ENCODE data around the gene ACSF3. TPM values are rescaled to one million over a fixed set of nuclear protein-coding genes. Genes with fewer than 3 reads are reported as not detected.

The ACSF3 gene
- total RNA-seq, 1 experiment from 2014 or later = 21.8 TPM

DNA sequence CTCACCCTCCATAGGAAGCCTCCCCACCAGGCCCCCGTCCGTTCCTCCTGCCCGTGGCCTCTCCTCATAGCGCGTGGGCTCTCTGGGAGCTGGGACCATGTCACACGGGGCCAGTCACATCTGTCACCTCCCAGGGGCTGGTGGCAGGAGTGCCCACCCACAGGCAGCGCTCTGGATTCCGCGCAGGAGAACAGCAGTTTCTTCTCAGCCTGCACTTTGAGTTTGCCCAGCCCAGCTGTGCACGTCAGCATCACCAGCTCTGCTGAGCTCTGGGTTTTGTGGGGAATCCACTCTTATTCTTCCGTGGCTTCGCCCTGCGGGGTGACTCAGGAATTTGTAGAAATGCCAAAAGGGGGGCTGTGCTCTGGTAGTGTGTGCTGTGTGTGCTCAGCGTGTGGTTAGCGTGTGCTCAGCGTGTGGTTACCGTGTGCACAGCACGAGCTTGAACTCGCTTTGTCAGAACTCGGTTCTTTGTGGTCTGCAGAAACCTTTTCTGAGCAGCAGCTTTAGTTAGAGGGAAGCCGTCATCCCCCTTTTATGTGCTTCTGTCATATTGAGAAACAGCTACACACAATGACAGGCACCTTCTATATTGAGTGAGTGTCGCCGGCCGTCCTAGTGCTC, 3.2 kb downstream of the ACSF3 start:
- H3K4me3 ChIP-seq = no peak overlapping the region
- H3K36me3 ChIP-seq = no peaks in the 10 kb centered on the region
- no peaks in the 10 kb centered on the region for H3K9me3 ChIP-seq
- DNase-seq = no peak
- H3K27me3 ChIP-seq = no peaks in the 10 kb centered on the region

DNA sequence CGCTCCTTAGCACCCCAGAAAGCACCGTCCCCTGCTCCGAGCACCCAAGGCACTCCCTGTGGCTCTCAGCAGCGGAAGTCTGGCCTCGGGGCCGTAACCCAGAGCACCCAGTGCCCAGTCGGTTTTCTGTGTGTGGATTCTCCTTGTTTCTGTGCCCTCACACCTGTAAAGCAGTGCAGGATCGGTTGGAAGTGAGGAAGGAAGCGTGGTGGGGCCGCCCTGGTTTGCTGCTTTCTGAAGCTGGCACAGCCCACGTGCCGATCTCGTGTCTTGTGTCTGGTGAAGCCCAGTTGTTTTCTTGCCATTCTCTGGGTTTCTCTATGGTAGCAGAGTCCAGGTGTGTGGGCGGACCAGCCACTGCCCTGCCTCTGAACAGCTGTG, 3.7 kb downstream of the ACSF3 start:
- no peak for DNase-seq
- no peaks in the 10 kb centered on the region for H3K9me3 ChIP-seq
- no peaks in the 10 kb centered on the region for H3K36me3 ChIP-seq
- H3K4me3 ChIP-seq = no peak overlapping the region
- H3K27me3 ChIP-seq = no peaks in the 10 kb centered on the region

DNA sequence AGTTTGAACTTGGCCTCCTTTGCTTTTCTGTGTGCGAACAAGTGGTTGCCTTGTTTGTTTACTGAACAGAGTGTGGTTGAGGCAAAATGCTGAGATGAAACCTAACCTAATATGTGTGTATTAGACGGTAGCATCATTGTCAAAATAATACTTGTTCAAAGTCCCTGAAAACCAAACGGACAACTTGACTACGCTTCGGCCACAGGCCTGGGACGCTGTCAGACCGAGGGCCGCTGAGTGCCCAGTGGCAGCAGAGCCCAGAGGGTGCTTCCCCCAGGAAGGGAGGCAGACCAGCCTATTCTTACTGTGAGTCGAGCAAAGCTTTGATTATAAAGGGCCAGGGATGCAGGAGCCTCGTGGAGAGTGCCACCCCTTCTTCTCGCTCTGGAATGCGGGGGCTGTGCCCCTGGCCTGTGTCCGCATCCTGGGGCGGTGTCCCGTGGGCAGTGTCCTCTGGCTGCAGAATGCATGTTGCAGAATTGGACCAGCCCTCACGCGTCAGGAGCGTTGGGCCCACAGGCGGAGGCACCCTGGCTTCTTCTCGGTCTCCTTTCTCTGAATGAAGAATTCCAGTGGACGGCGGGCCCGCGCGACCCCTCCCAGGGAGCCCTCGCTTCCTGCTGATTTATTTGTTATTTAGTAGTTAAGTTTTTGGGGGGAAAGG, 5.2 kb downstream of the ACSF3 start:
- Histone ChIP-seq H3K36me3 (no peaks in the 10 kb centered on the region), H3K9me3 (no peaks in the 10 kb centered on the region), H3K27me3 (no peaks in the 10 kb centered on the region), H3K4me3 (no peak overlapping the region)
- DNase-seq = no peak

DNA sequence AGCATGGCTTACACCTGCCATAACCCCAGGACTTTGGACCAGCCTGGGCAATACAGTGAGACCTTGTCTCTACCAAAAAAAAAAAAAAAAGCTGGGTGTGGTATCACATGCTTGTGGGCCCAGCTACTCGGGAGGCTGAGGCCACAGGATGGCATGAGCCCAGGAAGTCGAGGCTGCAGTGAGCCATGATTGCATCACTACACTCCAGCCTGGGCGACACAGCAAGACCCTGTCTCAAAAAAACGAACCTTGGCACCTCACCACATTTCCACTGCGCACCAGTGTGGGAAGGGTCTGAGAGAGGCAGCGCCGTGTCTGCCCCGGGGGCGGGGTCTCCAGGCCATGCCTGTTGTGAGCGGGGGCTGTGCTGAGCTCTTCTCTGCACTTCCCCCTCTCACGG, 6.3 kb downstream of the ACSF3 start:
- no peak for DNase-seq
- H3K4me3 ChIP-seq = no peak overlapping the region
- H3K36me3 ChIP-seq = no peaks in the 10 kb centered on the region
- H3K9me3 ChIP-seq = no peaks in the 10 kb centered on the region
- H3K27me3 ChIP-seq = no peaks in the 10 kb centered on the region

DNA sequence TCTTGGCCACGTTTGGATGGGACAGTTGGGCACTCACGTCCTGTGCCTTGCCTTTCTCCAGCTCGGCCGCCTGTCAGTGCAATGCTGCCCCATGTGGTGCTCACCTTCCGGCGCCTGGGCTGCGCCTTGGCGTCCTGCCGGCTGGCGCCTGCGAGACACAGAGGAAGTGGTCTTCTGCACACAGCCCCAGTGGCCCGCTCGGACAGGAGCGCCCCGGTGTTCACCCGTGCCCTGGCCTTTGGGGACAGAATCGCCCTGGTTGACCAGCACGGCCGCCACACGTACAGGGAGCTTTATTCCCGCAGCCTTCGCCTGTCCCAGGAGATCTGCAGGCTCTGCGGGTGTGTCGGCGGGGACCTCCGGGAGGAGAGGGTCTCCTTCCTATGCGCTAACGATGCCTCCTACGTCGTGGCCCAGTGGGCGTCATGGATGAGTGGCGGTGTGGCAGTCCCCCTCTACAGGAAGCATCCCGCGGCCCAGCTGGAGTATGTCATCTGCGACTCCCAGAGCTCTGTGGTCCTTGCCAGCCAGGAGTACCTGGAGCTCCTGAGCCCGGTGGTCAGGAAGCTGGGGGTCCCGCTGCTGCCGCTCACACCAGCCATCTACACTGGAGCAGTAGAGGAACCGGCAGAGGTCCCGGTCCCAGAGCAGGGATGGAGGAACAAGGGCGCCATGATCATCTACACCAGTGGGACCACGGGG, 7.1 kb downstream of the ACSF3 start:
- no peaks in the 10 kb centered on the region for H3K36me3 ChIP-seq
- H3K9me3 ChIP-seq = no peaks in the 10 kb centered on the region
- no peak overlapping the region for H3K4me3 ChIP-seq
- no peak for DNase-seq
- H3K27me3 ChIP-seq = no peaks in the 10 kb centered on the region

DNA sequence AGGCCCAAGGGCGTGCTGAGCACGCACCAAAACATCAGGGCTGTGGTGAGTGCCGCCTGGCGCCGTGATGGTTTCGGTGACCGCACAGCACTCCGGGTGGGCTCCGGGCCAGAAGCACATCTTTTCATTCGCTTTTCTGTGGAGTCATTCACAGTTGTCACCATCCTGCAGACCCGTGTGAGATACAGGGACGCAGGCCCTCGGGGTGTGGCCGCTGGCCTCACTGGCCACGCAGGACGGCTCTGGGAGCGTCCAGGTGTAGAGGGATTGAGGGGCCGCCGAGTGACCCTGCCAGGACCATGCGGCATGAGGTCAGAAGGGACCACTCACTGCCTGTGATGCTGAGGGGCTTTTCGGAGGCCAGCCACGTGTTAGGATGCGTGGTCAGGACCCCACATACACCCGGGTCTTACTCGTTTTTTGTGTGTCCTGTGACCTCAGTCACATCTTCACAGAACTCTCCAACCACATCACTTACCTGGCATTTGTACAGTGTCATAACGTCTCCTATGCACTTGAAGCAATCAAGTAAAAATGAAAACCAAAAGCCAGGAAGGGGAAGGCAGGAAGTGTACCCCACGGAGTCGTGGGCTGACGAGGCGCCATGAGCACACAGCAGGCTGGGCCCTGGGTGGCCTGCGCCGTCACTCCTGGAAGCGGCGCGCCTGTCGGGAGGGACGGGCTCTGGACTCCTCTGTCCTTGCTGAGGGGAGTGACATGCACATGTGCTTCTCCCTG, 7.8 kb downstream of the ACSF3 start:
- DNase-seq = no peak
- no peaks in the 10 kb centered on the region for H3K9me3 ChIP-seq
- H3K36me3 ChIP-seq = no peaks in the 10 kb centered on the region
- H3K4me3 ChIP-seq = no peak overlapping the region
- no peaks in the 10 kb centered on the region for H3K27me3 ChIP-seq

DNA sequence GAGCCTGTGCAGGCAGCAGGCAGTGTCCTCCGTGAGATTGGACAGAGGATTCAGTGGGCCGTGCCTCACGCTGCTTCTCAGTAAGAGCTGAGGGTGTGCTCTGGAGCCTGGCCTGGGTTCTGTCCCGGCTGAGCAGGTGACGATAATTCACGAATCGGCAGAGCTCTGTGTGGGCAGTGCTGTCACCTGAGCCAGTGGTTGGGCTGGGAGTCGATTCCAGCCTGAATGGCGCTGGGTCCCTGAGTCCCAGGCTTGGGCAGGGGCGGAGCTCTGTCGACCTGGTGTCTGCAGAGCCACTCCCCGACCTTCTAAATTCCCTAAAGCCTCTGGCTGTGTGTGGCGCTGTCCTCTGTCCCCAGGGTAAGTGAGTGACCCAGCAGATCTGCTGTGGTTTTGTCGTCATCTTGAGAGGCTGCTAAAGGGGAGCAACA, 8.4 kb downstream of the ACSF3 start:
- Histone ChIP-seq H3K27me3 (no peaks in the 10 kb centered on the region), H3K9me3 (no peaks in the 10 kb centered on the region), H3K4me3 (no peak overlapping the region), H3K36me3 (no peaks in the 10 kb centered on the region; the same call in 1 of the 2 replicates)
- no peak for DNase-seq

DNA sequence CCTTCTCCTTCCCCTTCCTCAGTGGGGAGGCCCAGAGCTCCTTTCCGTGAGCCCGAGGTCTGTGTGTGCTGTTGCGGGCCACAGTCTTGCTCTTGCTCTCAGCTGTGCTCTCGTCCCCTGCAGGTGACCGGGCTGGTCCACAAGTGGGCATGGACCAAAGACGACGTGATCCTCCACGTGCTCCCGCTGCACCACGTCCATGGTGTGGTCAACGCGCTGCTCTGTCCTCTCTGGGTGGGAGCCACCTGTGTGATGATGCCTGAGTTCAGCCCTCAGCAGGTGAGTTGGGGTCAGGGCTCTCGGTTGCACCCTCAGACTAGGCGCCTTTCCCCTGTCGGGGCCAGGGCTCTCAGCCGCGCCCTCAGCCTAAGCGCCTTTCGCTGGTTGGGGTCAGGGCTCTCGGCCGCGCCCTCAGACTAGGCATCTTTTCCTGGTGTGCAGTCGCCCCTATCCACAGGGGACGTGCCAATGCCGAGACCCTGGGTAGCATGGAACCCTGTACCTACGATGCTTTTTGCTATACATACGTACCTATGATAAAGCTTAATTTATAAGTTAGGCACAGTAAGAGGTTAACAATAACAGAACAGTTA, 8.9 kb downstream of the ACSF3 start:
- no peaks in the 10 kb centered on the region for H3K27me3 ChIP-seq
- no peaks in the 10 kb centered on the region for H3K9me3 ChIP-seq
- H3K4me3 ChIP-seq = no peak overlapping the region
- peaks cover 3% of the 10 kb centered on the region; the same call in 1 of the 2 replicates for H3K36me3 ChIP-seq
- no peak for DNase-seq

DNA sequence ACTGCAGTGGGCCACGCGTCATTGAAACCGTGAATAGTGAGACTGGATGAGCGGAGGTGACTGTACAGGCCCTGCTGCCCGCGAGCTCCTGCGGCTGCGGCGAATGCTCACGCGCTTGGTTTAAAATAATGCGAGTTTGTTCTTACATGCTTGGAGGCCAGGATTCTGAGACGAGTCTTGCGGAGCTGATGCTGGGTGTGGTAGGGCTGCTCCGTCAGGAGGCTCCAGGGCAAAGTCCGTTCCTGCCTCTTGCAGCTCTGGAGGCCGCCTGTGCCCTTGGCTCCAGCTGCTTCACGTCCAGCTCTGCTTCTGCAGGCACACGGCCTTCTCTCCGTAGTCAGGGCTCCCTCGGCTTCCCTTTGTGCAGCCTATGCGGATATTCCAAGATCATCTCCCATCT, 9.5 kb downstream of the ACSF3 start:
- Histone ChIP-seq H3K27me3 (no peaks in the 10 kb centered on the region), H3K9me3 (no peaks in the 10 kb centered on the region), H3K36me3 (peaks cover 3% of the 10 kb centered on the region; the same call in 1 of the 2 replicates), H3K4me3 (no peak overlapping the region)
- no peak for DNase-seq

DNA sequence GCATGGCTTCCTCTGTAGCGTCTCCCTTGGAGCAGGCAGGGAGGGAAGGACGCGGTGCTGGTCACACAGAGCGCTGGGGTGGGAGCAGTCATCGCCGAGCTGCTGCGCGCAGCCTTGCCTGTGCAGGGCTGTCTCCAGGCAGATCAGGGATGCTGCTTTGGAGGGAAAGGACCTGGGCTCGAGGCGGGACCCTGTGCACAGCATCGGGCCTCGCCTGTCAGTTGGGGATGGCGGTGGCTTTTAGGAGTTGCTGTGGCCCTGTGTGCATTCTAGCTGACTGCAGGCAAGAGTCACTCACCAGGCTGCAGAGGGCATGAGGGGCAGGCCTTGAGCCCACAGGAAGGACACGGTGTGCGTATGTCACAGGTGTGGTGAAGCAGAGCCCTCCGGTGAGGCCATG, 10.1 kb downstream of the ACSF3 start:
- Histone ChIP-seq H3K36me3 (peaks cover 3% of the 10 kb centered on the region; the same call in 1 of the 2 replicates), H3K9me3 (no peaks in the 10 kb centered on the region), H3K4me3 (no peak overlapping the region), H3K27me3 (no peaks in the 10 kb centered on the region)
- DNase-seq = no peak

DNA sequence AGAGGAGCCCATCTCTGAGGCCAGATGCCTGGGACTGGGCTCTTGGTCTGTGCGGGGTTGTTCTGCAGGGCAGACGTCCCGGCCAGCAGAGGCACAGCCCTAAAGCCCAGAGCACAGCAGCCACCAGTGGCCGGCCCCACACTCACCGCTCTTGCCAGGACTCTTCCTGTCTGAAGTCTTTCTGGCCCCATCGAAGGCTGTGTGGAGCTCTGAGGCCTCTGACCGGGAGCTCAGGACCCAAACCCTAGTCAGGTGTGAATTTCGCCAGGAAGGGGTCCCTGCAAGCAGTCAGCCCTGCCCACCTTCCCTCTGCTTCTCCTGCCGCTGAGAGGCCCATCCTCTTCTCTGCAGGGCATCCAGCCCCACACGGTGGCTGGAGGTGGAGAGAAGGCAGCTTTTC, 10.7 kb downstream of the ACSF3 start:
- peaks cover 3% of the 10 kb centered on the region; the same call in 1 of the 2 replicates for H3K36me3 ChIP-seq

DNA sequence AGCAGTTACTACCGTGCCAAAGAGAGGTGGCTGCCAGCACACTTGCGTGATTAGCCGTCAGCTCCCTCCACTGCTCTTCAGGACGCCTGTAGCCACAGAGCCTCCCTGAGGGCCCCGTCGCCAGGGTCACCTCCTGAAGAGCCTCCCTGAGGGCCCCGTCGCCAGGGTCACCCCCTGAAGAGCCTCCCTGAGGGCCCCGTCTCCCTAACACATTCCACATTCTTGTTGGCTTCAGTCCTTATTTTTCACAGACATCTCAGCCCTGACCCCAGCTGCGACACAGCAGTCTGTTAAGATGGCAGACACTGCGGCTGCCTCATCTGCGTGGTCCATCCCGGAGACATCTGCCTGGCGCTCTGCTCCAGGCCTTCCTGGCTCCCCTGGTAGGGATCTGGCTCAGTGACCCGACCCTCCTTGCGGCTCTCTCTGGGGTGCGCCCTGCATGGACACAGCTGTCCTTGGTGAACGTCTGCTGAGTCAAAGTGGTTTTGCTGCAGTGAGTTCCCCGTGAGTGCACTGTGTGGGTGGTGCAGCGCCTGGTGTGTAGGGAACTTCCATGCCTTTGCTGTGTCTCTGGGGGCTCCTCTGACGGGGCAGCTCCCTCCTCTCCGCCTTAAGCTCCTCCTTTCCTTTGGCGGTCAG, 11.4 kb downstream of the ACSF3 start:
- Histone ChIP-seq H3K9me3 (no peaks in the 10 kb centered on the region), H3K27me3 (no peaks in the 10 kb centered on the region), H3K36me3 (peaks cover 3% of the 10 kb centered on the region; the same call in 1 of the 2 replicates), H3K4me3 (no peak overlapping the region)
- no peak for DNase-seq

More for the DNA sequence above, 10.7 kb downstream of the ACSF3 start:
- no peak for DNase-seq
- Histone ChIP-seq H3K9me3 (no peaks in the 10 kb centered on the region), H3K4me3 (no peak overlapping the region), H3K27me3 (no peaks in the 10 kb centered on the region)

DNA sequence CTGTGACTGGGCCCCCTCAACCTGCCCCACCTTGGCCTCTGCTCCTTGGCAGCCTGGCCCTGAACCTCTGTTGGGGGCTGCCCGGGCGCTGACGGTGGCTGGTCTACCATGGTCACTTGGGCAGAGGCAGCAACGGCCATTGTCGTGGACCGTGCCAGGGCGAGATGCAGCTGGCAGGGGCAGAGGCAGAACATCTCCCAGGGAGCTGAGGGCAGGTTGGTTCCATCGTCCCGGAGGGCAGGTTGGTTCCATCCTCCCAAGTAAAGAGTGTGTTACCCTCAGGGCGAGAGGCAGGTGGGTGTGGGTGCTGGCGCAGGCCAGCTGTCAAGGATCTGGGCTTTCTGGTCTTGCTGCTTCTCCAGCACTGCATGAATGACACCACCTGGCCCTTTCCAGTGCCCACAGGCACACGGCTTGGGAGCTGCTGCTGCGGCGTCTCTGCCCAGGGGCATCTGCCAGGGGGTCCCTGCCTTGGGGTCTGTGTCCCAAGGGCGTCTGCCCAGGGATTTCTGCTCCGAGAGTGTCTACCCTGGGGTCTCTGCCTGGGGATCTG, 12.0 kb downstream of the ACSF3 start:
- DNase-seq = no peak
- Histone ChIP-seq H3K4me3 (no peak overlapping the region), H3K27me3 (no peaks in the 10 kb centered on the region), H3K9me3 (no peaks in the 10 kb centered on the region), H3K36me3 (peaks cover 3% of the 10 kb centered on the region; the same call in 1 of the 2 replicates)

DNA sequence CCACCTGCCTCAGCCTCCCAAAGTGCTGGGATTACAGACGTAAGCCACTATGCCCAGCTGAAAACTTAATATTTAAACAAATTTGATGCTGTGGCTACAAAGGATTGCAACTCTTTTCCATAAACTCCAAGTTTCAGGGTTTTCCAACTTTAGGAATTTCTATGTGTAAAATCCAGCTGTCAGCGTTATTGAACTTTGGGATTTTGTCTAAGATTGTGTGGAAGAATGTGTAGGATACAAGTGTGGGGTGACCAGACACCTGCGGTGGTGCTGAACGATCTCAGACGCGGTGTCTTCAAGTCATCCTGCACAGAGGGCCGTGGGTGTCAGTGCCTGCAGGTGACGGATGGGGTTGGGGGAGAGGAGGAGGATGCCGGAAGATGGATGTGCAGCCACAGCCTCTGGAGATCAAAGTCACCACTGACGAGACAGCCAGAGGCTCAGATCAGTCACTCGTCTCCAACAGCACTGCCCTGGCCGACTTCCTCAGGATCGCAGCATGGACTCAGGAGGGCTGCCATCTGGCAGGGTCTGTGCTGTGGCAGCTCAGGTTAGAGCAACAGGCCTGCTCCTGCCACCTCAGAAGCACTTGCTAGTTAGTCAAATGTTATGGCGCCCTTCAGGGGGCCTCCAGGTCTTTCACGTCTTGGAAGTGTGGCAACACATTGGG, 13.0 kb downstream of the ACSF3 start:
- no peak for DNase-seq
- no peaks in the 10 kb centered on the region for H3K27me3 ChIP-seq
- H3K9me3 ChIP-seq = no peaks in the 10 kb centered on the region
- H3K36me3 ChIP-seq = peaks cover 3% of the 10 kb centered on the region; the same call in 1 of the 2 replicates
- no peak overlapping the region for H3K4me3 ChIP-seq

DNA sequence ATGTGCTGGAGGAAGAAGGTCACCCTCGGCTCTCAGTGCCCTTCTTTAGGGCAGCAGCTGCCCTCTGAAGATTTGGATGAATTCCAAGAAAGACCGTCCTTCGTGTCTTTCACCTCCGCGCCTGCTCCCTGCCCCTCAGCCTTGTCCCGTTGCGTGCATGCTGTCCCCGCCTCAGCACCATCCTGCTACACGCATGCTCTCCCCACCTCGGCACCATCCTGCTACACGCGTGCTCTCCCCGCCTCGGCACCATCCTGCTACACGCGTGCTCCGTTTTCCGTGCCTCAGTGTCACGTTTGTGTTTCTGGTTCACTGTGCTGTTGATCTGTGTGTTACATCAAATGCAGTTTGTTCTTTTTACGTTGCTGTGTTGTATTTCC, 13.5 kb downstream of the ACSF3 start:
- no peaks in the 10 kb centered on the region for H3K27me3 ChIP-seq
- peaks cover 3% of the 10 kb centered on the region; the same call in 1 of the 2 replicates for H3K36me3 ChIP-seq
- no peak overlapping the region for H3K4me3 ChIP-seq
- no peaks in the 10 kb centered on the region for H3K9me3 ChIP-seq
- no peak for DNase-seq

Measured in MG63 (cell line).